GM12892 (cell line): ENCODE data around the gene PLSCR5.

Experiments
- POLR2A ChIP-seq: IDR thresholded peaks from 2 replicates; pipeline ENCODE4 v1.6.1; 2011; ENCODE audit warnings: low read depth, low read length, control low read depth
- POLR2AphosphoS5 ChIP-seq: IDR thresholded peaks from 2 replicates; pipeline ENCODE4 v1.6.1; 2011; ENCODE audit warnings: low read depth, low read length, control low read depth
- TAF1 ChIP-seq: IDR thresholded peaks from 2 replicates; pipeline ENCODE4 v1.6.1; 2011; ENCODE audit warnings: low read depth, mild to moderate bottlenecking, control low read depth, low read length, borderline replicate concordance

GRCh38 chr3:146540978-146541377 is 64.2 kb downstream of the PLSCR5 start:
- TF ChIP-seq POLR2AphosphoS5 (no peak), TAF1 (no peak), POLR2A (no peak)
